HG03139 (cell line): Measurements from ENCODE around the gene POLH.
"Not testable (repeated sequence)": the region's sequence is repeated elsewhere in the genome, so short reads cannot be mapped to it uniquely, and the experiment has no call there.

Experiments
- ATAC-seq: cut with Tn5 transposase; IDR thresholded peaks from one replicate; pipeline ENCODE4 v1.9.1; 2021; ENCODE audit not compliant: unreplicated experiment

The POLH gene

GRCh38 chr6:43575772-43576551 is at the start of gene POLH, which contains the start of gene XPO5:
TSS of gene POLH (plus strand) at chr6:43576185. CDS start at chr6:43582320, 6,135 bp downstream.
TSS of gene XPO5 (minus strand) at chr6:43576038. CDS start at chr6:43575864, 174 bp downstream.
- peak; percentile 87 for ATAC-seq

- ATAC-seq = no peak
Observed at GRCh38 chr6:43532201-43532600, 43.8 kb upstream of the POLH start.

GRCh38 chr6:43538986-43539385 is 37.0 kb upstream of the POLH start:
- not testable (repeated sequence) for ATAC-seq

GRCh38 chr6:43539409-43539808 is 36.6 kb upstream of the POLH start:
- ATAC-seq = not testable (repeated sequence)

- ATAC-seq = no peak
Observed at GRCh38 chr6:43540507-43540906, 35.5 kb upstream of the POLH start.

- no peak for ATAC-seq
Observed at GRCh38 chr6:43541774-43542471, 34.1 kb upstream of the POLH start.

- ATAC-seq = no peak
Observed at GRCh38 chr6:43544461-43544860, 31.5 kb upstream of the POLH start.

GRCh38 chr6:43547222-43547621 is 28.8 kb upstream of the POLH start:
- ATAC-seq = no peak

GRCh38 chr6:43557620-43558019 is 18.4 kb upstream of the POLH start:
- ATAC-seq = not testable (repeated sequence)

GRCh38 chr6:43559328-43559727 is 16.7 kb upstream of the POLH start:
- ATAC-seq = no peak

GRCh38 chr6:43570876-43571441 is 5.0 kb upstream of the POLH start:
- ATAC-seq = no peak

- no peak for ATAC-seq
Observed at GRCh38 chr6:43572015-43572414, 4.0 kb upstream of the POLH start.

- peak; percentile 19 for ATAC-seq
Observed at GRCh38 chr6:43575105-43575771, 747 bp upstream of the POLH start.

- no peak for ATAC-seq
Observed at GRCh38 chr6:43578748-43579147, 2.8 kb downstream of the POLH start.

- ATAC-seq = no peak
Observed at GRCh38 chr6:43579171-43579570, 3.2 kb downstream of the POLH start.

- ATAC-seq = no peak
Observed at GRCh38 chr6:43582911-43583310, 6.9 kb downstream of the POLH start.

- no peak for ATAC-seq
Observed at GRCh38 chr6:43584892-43585570, 9.0 kb downstream of the POLH start.

- ATAC-seq = no peak
Observed at GRCh38 chr6:43588194-43588593, 12.2 kb downstream of the POLH start.

GRCh38 chr6:43589564-43589963 is 13.6 kb downstream of the POLH start:
- not testable (repeated sequence) for ATAC-seq

GRCh38 chr6:43593938-43594337 is 18.0 kb downstream of the POLH start:
- ATAC-seq = no peak

- no peak for ATAC-seq
Observed at GRCh38 chr6:43600595-43600994, 24.6 kb downstream of the POLH start.
